Inflammatory macrophage treated with lipopolysaccharide for 4 hours (primary cell): Measurements from ENCODE around the gene UBAC1.
A peak's percentile ranks its signal among the peaks of the same experiment; 100 is the strongest.

Experiments used
- DNase-seq: peaks from one replicate; pipeline ENCODE4 v3.0.0-alpha.2; 2020

The UBAC1 gene

DNA sequence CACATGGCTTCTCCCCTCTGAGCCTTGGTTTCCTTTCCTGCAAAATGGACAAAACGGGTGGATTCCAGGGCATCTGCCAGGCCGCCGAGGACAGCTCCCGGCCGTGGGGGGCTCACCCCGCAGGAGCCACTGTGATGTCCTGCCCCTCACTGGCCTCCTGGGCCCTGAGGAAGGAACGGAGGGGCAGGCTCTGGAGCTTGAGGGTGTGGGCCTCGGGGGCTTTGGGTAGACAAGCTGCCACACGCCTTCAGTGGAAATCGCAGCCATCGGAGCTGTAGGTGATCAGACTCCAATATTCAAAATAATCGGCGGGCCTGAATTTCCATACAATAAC is 32.2 kb upstream of the UBAC1 start:
- no peak for DNase-seq

DNA sequence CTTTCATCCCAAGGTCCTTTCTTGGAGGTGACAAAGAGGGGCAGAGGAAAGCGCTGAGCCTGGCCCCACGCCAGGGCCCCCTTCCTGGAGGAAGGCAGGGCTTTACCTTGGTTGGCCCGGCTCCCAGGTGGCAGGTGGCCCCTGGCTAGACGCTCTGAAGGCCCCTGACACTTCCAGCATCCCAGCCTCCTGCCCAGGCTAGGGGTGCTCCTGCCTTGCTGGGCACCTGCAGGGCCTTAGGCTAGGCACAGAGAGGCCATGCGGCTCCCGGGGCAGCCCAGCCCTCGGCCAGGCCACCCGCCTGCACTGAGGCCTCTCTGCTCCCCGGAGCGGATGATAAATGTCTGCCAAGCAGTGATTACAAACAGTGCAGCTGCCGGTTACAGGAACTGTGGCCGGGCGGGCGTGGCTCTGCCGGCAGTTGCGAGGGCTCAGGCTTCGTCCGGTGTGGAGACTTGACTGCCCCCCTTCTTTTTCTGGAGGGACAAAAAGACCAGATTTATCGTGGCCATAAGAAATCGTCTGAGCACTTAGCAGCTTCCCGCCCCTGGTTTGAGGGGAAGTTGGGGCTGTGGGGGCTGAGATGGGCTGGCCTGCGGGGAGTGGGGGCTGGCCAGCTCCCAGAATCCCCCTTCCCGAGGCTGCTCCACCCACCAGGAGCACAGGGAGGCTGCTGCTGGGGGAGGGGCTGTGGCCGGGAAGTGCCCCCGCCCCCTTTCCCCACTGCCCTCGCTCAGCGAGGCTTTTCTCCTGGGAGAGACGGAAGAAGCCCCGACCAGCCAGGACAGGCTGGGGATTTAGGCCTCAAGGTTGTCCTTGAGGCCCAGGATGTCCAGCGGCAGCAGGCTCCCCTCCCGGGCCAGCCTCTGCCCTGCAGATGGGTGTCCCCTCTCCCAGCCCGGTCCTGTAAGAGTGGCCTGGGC is 31.6 kb upstream of the UBAC1 start:
- peak; percentile 77 for DNase-seq

DNA sequence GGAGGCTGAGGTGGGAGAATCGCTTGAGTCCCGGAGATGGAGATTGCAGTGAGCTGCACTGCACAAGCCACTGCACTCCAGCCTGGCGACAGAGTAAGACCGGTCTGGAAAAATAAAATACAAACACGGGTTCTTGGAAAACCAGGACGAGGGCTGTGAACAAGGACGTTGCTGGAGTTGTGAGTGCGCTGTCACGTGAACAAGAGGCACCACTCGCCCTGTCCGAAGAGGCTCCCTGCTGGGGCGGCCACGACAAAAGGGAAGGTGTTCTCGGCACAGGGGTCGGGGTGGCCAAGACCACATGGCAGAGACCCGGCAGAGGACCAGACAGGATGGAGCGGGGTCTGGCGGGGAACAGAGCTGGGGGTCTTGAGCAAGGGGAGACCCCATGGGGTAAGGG is 30.6 kb upstream of the UBAC1 start:
- no peak for DNase-seq

DNA sequence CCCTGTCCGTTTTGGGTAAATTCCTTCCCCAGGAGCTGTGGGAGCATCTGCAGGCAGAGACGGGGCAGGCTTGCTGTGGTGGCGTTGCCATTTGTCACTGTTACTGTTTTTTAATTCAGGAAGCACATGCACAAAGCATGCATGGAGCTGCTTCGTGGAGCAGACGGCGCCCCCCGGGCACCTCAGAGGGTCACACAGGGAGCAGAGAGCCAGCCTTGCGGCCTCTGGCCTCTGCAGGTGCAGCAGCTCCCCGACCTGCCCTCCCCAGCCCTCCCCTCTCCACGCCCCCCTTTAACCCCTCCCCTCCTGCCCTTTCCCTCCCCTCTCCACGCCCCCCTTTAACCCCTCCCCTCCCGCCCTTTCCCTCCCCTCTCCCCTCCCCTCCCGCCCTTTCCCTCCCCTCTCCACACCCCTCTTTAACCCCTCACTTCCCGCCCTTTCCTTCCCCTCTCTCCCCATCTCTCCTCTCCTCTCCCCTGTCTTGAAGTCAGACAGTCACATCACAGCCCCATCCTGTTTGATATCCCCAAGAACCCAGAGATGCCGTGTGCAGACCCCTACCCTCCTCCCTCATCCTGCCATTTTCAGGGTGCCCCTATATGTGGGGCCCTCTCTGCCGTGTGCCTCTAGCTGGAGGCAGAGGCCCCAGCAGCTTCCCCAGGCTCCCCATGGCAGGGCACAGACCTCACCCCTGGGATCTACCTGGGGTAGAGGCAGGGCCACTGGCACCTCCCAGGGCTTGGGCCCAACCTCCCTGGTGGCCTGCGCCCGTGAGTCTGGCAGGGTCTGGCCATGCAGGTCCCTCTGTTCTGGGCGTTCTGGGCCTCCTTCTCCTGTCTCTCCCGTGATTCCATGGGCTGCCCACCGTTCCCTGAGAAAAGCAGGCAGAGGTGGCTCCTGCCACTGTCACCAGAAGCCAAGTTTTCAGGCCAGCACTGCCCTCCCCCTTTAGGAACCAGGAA is 29.6 kb upstream of the UBAC1 start:
- DNase-seq = peak; percentile 36

DNA sequence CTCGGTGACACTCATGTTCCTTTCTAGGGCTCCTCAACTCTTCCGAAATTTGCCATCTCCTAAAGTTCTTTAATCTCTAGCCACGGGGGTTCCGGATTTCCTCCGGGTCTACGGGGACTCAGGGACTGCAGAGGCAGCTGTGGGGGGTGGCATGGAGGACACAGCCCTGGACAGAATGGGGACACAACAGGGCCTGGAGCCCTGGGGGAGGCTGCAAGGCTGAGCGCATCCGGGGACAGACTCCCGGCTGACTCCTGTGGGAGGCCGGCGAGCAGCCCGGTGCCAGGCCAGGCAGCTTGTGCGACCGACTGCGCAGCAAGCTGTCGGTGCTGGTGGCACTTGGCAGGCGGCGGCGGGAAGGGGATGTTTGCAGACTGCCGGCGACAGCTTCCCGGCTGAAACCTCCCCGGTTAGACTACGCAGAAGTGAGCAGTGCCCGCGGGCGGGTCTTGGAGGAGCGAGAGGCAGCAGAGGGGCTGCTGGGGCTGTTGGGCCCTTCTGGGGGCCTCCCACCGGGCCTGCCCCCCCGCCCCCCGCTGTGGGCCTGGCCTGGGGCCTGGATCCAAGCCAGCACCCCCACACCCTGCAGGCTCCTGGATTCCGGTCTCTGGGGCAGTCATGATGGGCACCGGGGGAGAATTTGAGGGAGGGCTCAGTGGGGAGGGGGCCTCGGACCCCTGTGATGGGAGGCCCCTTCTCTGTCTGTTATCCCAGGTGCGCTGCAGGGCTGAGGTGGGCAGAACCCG is 28.7 kb upstream of the UBAC1 start:
- peak; percentile 19 for DNase-seq

DNA sequence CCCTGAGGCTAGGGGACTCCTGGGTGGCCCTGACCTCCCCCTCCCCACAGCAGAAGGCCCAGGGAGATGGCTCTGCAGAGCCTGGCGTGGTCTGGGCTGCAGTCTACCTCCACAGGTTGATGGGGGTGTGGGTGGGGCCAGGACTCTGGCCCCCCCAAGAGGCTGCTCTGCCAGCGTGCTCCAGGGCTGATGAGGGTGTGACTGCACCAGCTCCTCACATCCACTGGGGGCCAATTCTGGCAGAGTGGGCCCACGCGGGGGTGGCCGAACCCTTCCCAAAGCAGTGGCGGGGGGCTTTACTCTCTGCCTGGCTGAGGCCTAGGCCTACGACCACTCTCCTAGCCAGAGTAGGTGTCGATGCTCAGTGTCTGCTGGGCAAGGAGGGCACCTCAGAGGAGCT is 28.0 kb upstream of the UBAC1 start:
- DNase-seq = no peak

DNA sequence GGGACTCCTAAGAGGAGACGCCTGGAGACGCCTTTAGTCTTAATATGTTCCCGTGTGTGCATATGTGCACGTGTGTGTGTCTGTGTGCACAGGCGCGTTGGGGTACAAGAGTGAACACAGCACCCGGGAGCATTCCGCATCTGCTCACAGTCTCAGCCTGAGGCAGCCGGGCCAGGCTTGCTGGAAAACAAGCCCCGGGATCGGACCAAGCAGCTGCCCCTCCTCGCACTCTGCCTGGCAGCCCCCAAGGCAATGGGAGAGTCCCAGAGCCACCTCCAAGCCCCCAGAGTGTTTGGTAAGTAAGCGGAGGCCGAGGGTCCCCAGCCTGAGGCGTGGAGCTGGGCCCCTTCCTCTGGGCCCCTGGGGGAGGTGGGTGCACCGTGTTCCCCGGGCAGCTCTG is 27.3 kb upstream of the UBAC1 start:
- DNase-seq = no peak

DNA sequence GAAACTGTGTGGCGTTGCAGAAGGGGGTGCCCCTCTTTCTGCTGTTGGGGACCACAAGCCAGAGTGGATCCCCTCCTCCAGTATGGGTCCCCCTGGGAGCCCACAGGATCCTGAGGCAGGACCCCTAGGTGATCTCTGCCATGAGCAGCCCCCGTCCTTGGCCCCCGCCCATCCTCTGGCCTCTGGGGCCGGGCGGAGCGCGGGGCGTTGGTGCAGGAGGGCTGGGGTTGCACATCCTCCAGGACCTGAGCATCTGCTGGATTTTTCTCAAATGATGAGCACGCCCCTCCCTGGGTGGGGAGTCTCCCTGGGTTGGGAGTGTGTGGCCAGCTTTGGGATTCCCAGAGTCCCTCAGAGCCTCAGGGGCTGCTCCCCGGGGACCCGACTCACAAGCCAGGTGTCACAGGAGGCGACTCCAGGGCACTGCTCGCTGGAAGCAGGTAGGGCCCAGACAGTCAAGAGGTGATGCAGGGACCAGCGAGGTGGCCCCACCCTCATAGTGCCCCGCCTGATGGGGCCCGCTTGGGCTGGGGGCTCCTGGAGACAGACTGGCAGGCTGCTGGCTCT is 26.7 kb upstream of the UBAC1 start:
- no peak for DNase-seq

DNA sequence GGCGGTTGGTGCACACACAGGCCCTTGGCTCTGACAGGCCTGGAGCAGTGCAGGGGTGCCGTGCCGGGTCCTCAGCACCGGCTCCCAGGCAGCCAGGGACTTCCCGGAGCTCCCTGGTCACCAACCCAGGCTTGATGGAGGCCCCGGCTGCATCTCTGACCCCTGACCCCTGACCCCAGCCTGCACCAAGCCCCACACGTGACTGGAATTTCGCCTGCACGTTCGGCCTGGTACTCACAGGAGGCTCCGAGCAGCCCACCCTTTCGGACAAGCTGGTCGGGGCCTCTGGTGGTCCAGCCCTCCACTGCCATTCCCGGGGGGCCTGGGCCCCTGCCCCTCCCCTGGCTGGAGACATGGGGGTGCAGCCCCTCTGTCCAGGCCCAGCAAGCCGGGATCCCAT is 25.4 kb upstream of the UBAC1 start:
- no peak for DNase-seq

DNA sequence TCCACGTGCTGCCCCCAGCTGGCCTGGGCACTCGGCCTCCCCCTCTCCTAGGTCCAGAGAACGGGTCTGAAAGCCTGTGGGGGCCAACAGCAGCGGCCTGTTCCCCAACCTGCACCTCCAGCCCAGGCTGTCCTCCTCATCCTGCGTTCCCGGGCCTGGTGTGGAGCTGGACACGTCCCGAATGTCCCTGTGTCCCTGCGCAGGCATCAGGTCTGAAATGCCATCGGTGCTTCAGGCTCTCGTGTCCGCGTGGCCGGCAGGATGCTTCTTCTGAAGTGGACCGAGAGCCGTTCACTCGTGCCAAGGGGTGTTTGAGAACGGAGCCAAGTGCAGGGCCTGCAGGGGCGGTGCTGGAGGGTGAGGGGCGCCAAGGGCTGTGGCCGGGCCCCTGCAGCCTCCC is 24.7 kb upstream of the UBAC1 start:
- no peak for DNase-seq

DNA sequence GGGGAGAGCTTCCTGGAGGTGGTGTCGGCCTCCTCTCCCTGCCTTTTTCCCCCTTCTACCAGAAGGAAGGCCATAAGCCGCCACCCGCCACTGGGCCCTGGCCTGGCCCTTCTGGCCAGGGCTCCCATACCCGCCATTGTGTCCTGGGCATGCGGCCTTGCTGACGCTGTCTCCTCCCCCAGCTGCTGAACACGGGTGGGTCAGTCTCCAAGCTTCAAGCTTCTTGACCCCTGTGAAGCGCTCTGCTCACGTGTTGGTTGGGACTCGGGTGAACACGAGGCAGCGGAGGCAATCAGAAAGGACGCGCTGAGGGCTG is 24.2 kb upstream of the UBAC1 start:
- no peak for DNase-seq

DNA sequence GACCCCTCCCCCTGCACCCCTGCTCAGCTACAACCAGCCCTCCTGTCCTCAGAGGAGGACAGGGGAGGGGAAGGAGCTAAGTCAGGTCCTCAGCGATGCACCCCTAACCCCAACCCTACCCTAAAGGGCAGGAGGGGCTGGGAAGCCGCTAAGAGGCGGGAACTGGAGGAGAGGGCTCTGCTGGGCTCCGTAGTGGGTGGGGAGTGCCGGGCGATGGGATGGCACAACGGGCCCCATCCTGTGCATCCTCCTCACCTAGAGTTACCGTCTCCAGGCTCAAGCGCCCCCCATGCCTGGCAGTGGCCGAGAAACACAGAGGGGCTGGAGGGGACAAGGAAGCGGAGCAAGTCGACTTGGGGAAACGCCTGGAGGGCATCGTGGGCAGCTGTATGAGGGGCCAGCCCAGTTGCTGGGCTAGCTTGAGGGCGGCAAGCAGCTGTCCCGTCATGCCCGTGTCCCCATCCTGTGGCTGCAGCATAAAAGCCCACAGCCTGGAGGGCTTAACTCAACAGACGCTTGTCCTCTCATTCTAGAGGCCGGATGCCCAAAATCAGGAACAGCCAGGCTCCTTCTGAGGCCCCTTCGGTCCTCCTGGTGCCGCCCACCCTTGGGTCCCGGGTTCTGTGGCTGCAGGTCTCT is 23.0 kb upstream of the UBAC1 start:
- no peak for DNase-seq

DNA sequence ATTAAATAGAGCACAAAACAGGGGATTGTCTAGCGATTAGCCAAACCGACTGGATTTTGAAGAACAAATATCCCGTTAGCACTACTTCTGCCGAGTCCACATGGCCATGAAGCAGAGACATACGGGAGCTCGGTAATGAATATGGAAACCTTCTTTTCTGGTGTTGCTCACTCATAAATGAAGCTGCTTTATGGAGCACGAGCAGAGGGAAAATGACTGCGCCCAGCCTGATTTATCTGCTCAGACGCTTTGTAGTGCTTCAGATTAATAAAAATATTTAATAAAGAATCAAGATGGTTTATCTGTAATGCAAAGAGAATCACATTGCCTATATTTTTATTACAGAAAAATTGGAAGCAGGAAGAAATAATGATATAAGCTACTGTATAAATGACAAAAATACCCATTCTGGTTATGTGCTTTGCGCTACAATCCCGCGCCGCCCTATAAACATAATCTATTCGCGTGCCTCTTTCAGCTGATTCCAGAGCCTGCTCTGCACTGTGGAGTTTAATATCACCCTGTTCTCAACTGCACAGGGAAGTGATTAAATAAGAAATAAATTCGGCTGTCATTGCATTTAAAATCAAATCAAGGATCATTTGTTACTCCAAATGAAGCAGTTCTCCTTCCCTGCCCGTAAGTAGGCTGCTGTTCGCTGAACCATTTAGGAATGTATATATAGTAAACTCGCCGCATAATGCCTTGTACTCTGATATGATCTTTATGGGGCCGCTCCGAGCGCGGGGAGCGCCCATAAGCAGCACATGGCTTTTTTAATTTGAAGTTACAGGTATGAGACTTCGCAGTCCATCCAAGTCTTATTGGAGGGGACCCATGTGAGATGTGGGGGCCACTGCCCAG is 22.3 kb upstream of the UBAC1 start:
- no peak for DNase-seq

DNA sequence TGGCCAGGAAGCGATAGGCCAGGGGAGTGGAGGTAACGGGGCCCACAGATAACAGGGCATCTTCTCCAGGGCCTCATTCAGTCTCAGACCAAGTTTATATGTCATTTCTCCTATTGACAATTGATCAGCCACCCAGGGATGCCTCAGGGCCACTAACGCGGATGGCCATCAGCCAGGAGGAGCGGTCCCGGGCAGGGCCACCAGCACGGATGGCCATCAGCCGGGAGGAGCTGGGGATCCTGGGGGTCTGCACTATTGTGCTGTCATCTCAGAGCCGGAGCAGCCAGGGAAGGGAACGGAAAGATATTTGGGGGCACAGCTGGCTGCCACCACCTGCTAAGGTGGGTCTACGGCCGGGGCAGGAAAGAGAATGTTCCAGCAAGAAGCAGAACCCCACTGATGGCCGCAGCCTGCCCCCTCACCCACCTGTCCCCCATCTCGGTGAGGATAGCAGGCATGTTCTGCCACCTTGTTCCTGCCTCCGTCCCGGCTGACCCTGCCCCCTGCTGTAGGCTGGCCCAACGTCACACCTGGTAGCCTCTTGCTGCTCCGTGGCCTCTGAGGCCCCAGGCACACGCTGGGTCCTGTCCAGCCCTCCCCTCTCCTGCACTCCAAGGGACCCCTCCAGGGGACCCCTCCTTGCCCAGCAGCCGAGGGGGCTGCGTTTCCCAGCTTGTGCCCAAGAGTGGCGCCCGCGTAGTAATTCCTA is 21.5 kb upstream of the UBAC1 start:
- no peak for DNase-seq

DNA sequence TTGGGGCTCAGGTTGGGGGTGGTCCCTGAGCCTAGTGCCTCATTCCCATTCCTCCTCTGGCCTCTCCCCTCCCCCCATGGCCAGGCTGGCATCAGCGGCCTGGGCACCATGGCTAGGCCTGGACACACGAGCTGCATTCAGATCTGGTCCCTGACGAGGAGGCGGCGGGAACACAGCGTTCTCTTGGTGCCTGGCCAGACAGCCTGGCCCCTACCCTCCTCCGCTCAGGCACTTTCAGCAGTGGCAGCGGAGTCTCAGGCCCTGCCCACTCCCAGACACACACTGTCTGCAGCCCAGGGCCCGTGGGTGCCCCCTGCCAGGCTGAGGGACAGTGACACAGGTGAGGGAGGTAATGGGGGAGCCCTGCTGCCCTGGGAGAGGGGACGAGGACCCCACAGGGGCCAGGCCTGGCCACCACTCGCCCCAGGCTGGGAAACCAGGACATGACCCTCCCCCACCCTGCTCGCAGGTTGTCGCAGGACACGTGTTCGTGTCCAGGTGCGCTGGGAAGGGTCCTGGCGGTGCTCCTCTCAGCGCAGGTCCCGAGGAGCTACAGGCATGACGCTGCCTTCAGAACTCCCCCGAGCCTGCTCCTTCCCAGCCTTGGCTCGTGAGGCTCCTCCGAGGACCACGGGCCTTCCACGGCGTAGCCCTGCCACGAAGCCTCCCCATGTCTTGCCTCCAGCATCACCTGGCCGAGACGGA is 19.9 kb upstream of the UBAC1 start:
- DNase-seq = no peak

DNA sequence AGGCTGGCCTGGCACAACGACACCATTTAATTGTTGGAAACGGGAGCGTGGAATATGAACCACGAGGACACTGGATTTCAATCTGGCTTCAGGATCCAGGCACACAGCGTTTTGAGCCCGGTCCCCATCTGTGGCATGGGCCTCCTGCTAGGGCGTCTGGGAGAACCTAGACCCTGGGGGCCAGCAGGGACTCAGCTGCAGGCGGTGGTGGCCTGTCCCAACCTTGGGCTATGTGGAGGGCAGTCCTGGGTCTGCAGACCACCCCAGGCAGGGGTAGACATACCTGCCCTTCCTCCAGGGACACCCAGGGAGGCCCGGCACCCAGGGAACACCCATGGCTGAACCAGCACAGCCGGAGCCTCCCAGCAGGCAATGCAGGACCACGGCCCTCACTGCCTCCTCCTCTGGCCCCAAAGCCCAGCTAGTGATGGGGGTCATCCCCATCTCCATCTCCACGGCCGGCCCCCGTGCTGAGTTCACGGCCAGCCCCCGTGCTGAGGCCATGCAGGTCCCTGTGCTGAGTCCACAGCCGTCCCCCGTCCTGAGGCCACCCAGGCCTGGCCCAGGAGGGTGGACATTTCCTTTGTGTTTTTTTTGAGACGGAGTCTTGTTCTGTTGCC is 18.5 kb upstream of the UBAC1 start:
- DNase-seq = no peak

DNA sequence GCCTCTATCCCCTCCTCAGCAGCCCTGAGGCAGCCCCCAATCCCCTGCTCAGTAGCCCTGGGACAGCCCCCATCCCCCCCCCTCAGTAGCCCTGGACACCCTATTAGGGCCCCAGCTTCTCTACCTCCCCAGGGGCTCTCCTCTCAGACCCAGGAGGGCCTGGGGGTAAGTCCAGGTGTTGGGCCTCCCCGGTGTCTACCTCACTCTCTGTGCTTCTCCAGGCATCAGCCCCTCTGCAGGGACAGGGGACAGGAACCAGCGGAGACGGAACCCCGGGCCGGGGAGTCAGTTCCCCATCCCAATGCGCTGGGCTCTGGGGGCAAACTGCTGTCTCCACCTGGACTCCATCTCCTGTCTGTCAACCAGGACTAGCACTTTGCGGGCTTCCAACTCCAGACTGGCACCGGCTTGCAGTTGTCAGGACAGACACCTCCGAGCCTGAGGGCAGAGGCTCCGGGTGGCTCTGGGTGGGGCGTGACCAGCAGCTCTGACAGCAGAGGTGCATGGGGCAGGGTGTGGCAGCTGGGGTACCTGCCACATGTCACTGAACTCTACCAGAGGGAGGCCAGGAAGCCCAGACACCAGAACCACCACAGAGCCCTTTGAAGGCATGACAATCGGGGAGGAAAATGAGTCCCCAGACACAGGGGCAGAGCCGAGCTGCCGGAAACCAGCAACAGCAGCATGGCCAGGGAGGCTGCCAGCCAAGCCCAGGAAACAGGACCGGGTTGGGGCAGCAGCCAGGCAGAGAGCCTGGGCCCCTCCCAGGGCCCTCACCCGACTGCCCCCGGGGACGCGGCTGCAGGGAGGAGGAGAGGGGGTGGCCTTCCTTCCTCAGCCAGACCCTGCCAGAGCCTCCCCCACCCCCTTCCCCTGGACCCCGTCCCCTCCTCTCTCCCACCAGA is 17.7 kb upstream of the UBAC1 start:
- DNase-seq = no peak

DNA sequence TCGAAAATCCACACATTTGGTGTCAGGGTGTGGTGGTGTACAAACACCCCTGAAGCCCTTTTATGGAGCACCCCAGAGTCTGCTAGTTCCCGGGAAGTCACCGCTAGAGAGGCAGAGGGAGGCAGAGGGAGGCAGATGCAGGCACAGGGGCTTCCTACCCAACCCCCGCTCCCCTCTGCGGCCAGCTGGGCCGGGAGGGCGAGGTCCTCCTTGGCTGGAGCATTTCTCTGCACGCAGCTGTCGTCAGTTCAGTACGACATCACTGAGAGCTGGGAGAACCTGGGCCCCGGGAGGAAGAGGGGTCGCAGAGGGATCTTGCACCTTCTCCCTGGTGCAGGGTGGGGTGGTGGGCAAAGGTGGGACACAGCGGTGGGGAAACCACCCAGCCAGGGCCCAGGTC is 15.8 kb upstream of the UBAC1 start:
- DNase-seq = no peak

DNA sequence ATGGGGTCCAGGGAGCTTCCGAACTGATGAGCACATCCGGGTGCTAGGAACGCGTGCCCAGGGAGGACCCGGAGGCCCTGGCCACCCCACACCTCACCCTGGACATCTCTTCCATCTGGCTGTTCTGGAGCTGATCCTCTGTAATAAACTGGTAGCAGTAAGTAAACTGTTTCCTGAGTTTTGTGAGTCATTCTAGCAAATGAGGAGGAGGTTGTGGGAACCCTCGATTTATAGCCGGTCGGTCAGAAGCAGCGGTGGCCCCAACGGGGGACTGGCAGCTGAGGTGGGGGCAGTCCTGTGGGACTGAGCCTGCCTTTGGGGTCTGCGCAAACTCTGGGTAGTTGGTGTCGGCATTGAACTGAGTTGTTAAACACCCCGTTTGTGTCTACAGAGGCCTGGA is 15.4 kb upstream of the UBAC1 start:
- DNase-seq = no peak
